Measurements from ENCODE around the gene GPR35. TPM values are rescaled to one million over a fixed set of nuclear protein-coding genes. Genes with fewer than 3 reads are reported as not detected.

Gene GPR35
- total and polyA plus RNA-seq, 2 of the 13 experiments (the other 11 are each of a cell fraction or from before 2014, with no cell fraction given), result 27.1 to 44.2 TPM

GRCh38 chr2:240586919-240587800 lies 38.1 kb upstream of the GPR35 start (continued):
- peak; percentile 75; the same call in 1 of the 2 replicates for TF ChIP-seq ZNF34 (CRISPR knock-in tag; IDR thresholded peaks at IDR 0.05; ENCODE audit: borderline replicate concordance)
- TF ChIP-seq ZZZ3 (CRISPR knock-in tag; IDR thresholded peaks at IDR 0.05; ENCODE audit: borderline replicate concordance), result 0 out of 2 replicates have a peak, but pooled peaks have one; percentile 83
- TF ChIP-seq, protein P1, sequence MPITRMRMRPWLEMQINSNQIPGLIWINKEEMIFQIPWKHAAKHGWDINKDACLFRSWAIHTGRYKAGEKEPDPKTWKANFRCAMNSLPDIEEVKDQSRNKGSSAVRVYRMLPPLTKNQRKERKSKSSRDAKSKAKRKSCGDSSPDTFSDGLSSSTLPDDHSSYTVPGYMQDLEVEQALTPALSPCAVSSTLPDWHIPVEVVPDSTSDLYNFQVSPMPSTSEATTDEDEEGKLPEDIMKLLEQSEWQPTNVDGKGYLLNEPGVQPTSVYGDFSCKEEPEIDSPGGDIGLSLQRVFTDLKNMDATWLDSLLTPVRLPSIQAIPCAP (CRISPR knock-in tag; IDR thresholded peaks at IDR 0.05; ENCODE audit: low read depth), result 0 out of 2 replicates have a peak, but pooled peaks have one; percentile 37
- TF ChIP-seq, protein P2, sequence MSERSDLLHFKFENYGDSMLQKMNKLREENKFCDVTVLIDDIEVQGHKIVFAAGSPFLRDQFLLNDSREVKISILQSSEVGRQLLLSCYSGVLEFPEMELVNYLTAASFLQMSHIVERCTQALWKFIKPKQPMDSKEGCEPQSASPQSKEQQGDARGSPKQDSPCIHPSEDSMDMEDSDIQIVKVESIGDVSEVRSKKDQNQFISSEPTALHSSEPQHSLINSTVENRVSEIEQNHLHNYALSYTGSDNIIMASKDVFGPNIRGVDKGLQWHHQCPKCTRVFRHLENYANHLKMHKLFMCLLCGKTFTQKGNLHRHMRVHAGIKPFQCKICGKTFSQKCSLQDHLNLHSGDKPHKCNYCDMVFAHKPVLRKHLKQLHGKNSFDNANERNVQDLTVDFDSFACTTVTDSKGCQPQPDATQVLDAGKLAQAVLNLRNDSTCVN (CRISPR knock-in tag; IDR thresholded peaks at IDR 0.05; ENCODE audit: borderline replicate concordance), result no peak
- TF ChIP-seq, protein P3, sequence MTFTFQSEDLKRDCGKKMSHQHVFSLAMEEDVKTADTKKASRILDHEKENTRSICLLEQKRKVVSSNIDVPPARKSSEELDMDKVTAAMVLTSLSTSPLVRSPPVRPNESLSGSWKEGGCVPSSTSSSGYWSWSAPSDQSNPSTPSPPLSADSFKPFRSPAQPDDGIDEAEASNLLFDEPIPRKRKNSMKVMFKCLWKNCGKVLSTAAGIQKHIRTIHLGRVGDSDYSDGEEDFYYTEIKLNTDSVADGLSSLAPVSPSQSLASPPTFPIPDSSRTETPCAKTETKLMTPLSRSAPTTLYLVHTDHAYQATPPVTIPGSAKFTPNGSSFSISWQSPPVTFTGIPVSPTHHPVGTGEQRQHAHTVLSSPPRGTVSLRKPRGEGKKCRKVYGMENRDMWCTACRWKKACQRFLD (CRISPR knock-in tag; IDR thresholded peaks at IDR 0.05; ENCODE audit: borderline replicate concordance), result peak; percentile 18; the same call in 1 of the 2 replicates
- TF ChIP-seq POLR2AphosphoS5 (IDR thresholded peaks at IDR 0.05; ENCODE audit: low read depth, low read length), result peak; percentile 55; the same call in 1 of the 2 replicates
- no peak; the same call in none of the 2 replicates for TF ChIP-seq ARID4A (CRISPR knock-in tag; IDR thresholded peaks at IDR 0.05; ENCODE audit: borderline replicate concordance)
- peak; percentile 77; the same call in 1 of the 2 replicates for TF ChIP-seq SIN3A (IDR thresholded peaks at IDR 0.05; ENCODE audit: borderline replicate concordance, low read depth, low read length)
- 0 out of 2 replicates have a peak, but pooled peaks have one; percentile 49 for TF ChIP-seq ZNF44 (CRISPR knock-in tag; IDR thresholded peaks at IDR 0.05)
- peak; percentile 86; the same call in 1 of the 2 replicates for TF ChIP-seq ZNF296 (CRISPR knock-in tag; conservative IDR thresholded peaks at IDR 0.05)
- TF ChIP-seq, protein P4, sequence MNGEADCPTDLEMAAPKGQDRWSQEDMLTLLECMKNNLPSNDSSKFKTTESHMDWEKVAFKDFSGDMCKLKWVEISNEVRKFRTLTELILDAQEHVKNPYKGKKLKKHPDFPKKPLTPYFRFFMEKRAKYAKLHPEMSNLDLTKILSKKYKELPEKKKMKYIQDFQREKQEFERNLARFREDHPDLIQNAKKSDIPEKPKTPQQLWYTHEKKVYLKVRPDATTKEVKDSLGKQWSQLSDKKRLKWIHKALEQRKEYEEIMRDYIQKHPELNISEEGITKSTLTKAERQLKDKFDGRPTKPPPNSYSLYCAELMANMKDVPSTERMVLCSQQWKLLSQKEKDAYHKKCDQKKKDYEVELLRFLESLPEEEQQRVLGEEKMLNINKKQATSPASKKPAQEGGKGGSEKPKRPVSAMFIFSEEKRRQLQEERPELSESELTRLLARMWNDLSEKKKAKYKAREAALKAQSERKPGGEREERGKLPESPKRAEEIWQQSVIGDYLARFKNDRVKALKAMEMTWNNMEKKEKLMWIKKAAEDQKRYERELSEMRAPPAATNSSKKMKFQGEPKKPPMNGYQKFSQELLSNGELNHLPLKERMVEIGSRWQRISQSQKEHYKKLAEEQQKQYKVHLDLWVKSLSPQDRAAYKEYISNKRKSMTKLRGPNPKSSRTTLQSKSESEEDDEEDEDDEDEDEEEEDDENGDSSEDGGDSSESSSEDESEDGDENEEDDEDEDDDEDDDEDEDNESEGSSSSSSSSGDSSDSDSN (CRISPR knock-in tag; IDR thresholded peaks at IDR 0.05), result peak; percentile 6; the same call in 1 of the 2 replicates
- TF ChIP-seq, protein P5, sequence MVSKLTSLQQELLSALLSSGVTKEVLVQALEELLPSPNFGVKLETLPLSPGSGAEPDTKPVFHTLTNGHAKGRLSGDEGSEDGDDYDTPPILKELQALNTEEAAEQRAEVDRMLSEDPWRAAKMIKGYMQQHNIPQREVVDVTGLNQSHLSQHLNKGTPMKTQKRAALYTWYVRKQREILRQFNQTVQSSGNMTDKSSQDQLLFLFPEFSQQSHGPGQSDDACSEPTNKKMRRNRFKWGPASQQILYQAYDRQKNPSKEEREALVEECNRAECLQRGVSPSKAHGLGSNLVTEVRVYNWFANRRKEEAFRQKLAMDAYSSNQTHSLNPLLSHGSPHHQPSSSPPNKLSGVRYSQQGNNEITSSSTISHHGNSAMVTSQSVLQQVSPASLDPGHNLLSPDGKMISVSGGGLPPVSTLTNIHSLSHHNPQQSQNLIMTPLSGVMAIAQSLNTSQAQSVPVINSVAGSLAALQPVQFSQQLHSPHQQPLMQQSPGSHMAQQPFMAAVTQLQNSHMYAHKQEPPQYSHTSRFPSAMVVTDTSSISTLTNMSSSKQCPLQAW (CRISPR knock-in tag; IDR thresholded peaks at IDR 0.05), result peak; percentile 46; the same call in 1 of the 2 replicates
- TF ChIP-seq ZNF556 (CRISPR knock-in tag; IDR thresholded peaks at IDR 0.05; ENCODE audit: borderline replicate concordance), result 0 out of 2 replicates have a peak, but pooled peaks have one; percentile 5
- no peak for TF ChIP-seq DNMT1 (CRISPR knock-in tag; IDR thresholded peaks at IDR 0.05)
